Mesenchymal stem cell (in vitro differentiated cells and primary cell): ENCODE results near the gene GNA14.

Experiments used
- DNase-seq: peaks from one replicate; pipeline ENCODE4 v3.0.0-alpha.2; 2013
- H2AFZ ChIP-seq: one replicate; pipeline ENCODE4 v1.6.1; 2013; ENCODE audit warnings: low read depth, mild to moderate bottlenecking, control low read depth, inconsistent platforms, low read length, moderate library complexity
- H2AK5ac ChIP-seq: 2 replicates; pipeline ENCODE4 v1.6.1; 2013; ENCODE audit warnings: low read length, moderate library complexity, mild to moderate bottlenecking, inconsistent platforms; ENCODE audit not compliant: severe bottlenecking
- H2BK120ac ChIP-seq: one replicate; pipeline ENCODE4 v1.6.1; 2013; ENCODE audit warnings: low read depth, mild to moderate bottlenecking, inconsistent platforms, low read length, moderate library complexity
- H2BK12ac ChIP-seq, 2 experiments: one replicate each; pipeline ENCODE4 v1.6.1; 2013; ENCODE audit warnings: inconsistent platforms in 2 of 2, low read length in 2 of 2, mild to moderate bottlenecking in 2 of 2, moderate library complexity in 2 of 2, control low read depth in 1 of 2
- H2BK15ac ChIP-seq: one replicate; pipeline ENCODE4 v1.6.1; 2013; ENCODE audit warnings: mild to moderate bottlenecking, low read depth, inconsistent platforms; ENCODE audit not compliant: poor library complexity, severe bottlenecking
- H2BK5ac ChIP-seq: 2 replicates; pipeline ENCODE4 v1.6.1; 2013; ENCODE audit warnings: low read depth, mild to moderate bottlenecking, low read length, control low read depth, inconsistent platforms; ENCODE audit not compliant: poor library complexity, severe bottlenecking
- H3K14ac ChIP-seq, 2 experiments: one replicate each; pipeline ENCODE4 v1.6.1; 2013; ENCODE audit warnings: inconsistent platforms in 2 of 2, low read length in 2 of 2, control low read depth in 1 of 2, mild to moderate bottlenecking in 1 of 2, moderate library complexity in 1 of 2
- H3K18ac ChIP-seq, 2 experiments: one replicate each; pipeline ENCODE4 v1.6.1; 2013; ENCODE audit warnings: inconsistent platforms in 2 of 2, low read length in 2 of 2, control low read depth in 1 of 2, low read depth in 1 of 2, mild to moderate bottlenecking in 1 of 2
- H3K23ac ChIP-seq, 2 experiments: one replicate each; pipeline ENCODE4 v1.6.1; 2013; ENCODE audit warnings: inconsistent platforms in 2 of 2, low read length in 2 of 2, mild to moderate bottlenecking in 2 of 2, moderate library complexity in 2 of 2, control low read depth in 1 of 2
- H3K27ac ChIP-seq: 2 replicates; pipeline ENCODE4 v1.5.1; 2013; ENCODE audit warnings: mild to moderate bottlenecking, moderate library complexity, low read length, control low read depth, inconsistent platforms; ENCODE audit not compliant: poor library complexity, severe bottlenecking
- H3K27me3 ChIP-seq, 2 experiments: 2 replicates each; pipeline versions ENCODE4 v1.6.1 to v1.7.0; 2013; ENCODE audit warnings: low read length in 2 of 2, mild to moderate bottlenecking in 2 of 2, moderate library complexity in 2 of 2, control low read depth in 1 of 2, inconsistent platforms in 1 of 2; ENCODE audit not compliant: control insufficient read depth in 1 of 2, insufficient read depth in 1 of 2
- H3K36me3 ChIP-seq, 2 experiments: 2 replicates each; pipeline versions ENCODE4 v1.6.1 to v1.7.0; 2013; ENCODE audit warnings: low read length in 2 of 2, control low read depth in 1 of 2, inconsistent platforms in 1 of 2, low read depth in 1 of 2, mild to moderate bottlenecking in 1 of 2; ENCODE audit not compliant: insufficient read depth in 2 of 2, control insufficient read depth in 1 of 2
- H3K4ac ChIP-seq, 2 experiments: one replicate each; pipeline ENCODE4 v1.6.1; 2013; ENCODE audit warnings: inconsistent platforms in 2 of 2, low read length in 2 of 2, mild to moderate bottlenecking in 2 of 2, moderate library complexity in 2 of 2, control low read depth in 1 of 2, low read depth in 1 of 2
- H3K4me1 ChIP-seq: 2 replicates; pipeline ENCODE4 v1.6.1; 2013; ENCODE audit warnings: low read depth, low read length, control low read depth; ENCODE audit not compliant: control insufficient read depth, insufficient read depth
- H3K4me2 ChIP-seq: 2 replicates; pipeline ENCODE4 v1.6.1; 2013; ENCODE audit warnings: low read length, mild to moderate bottlenecking, inconsistent platforms; ENCODE audit not compliant: poor library complexity, severe bottlenecking
- H3K4me3 ChIP-seq, 2 experiments: 2 replicates each; pipeline versions ENCODE4 v1.5.1 to v1.7.0; 2013; ENCODE audit warnings: low read length in 2 of 2, mild to moderate bottlenecking in 2 of 2, control low read depth in 1 of 2, low read depth in 1 of 2; ENCODE audit not compliant: insufficient read depth in 1 of 2
- H3K79me1 ChIP-seq: replicated peaks from 2 replicates; pipeline ENCODE4 v1.6.1; 2013; ENCODE audit warnings: mild to moderate bottlenecking, control low read depth, low read length, inconsistent platforms; ENCODE audit not compliant: poor library complexity, severe bottlenecking
- H3K9ac ChIP-seq: 2 replicates; pipeline ENCODE4 v1.7.0; 2013; ENCODE audit warnings: mild to moderate bottlenecking, low read length, moderate library complexity
- H3K9me3 ChIP-seq: 2 replicates; pipeline ENCODE4 v1.7.0; 2013; ENCODE audit warnings: mild to moderate bottlenecking, low read length; ENCODE audit not compliant: control insufficient read depth
- H4K8ac ChIP-seq: one replicate; pipeline ENCODE4 v1.6.1; 2013; ENCODE audit warnings: inconsistent platforms, mild to moderate bottlenecking, low read length, moderate library complexity
- H4K91ac ChIP-seq: one replicate; pipeline ENCODE4 v1.6.1; 2013; ENCODE audit warnings: mild to moderate bottlenecking, low read length, inconsistent platforms
- WGBS: methylation state at CpG from one replicate; pipeline ENCODE4 v1.1.7; 2013; ENCODE audit warnings: mixed read lengths; 5-methylcytosine and 5-hydroxymethylcytosine counted together

The GNA14 gene

GRCh38 chr9:77588271-77588937, 59.7 kb downstream of the GNA14 start:
- DNase-seq, result peak; percentile 85
- Histone ChIP-seq H3K27me3 (no peaks in the 10 kb centered on the region), H2BK15ac (no peak overlapping the region), H3K4me3 (peak overlapping the region in 1 of 2 experiments; percentile 55), H3K4ac (no peak overlapping the region), H3K79me1 (no peaks in the 10 kb centered on the region), H2AFZ (no peak overlapping the region), H2BK120ac (peak overlapping the region; percentile 54), H3K14ac (no peak overlapping the region), H3K27ac (peak overlapping the region; percentile 43), H3K4me1 (no peaks in the 10 kb centered on the region), H3K4me2 (no peak overlapping the region), H4K8ac (no peak overlapping the region), H2BK12ac (peak overlapping the region; percentile 39 to 41), H2BK5ac (no peak overlapping the region), H3K18ac (peak overlapping the region in 1 of 2 experiments; percentile 35), H2AK5ac (no peak overlapping the region), H3K36me3 (no peaks in the 10 kb centered on the region), H4K91ac (no peak overlapping the region), H3K9me3 (no peaks in the 10 kb centered on the region), H3K9ac (peak overlapping the region; percentile 70), H3K23ac (no peak overlapping the region)
- WGBS, result 8% methylated on average over 2 of the region's 2 CpGs

GRCh38 chr9:77587851-77588250, 60.3 kb downstream of the GNA14 start:
- Histone ChIP-seq H4K8ac (no peak overlapping the region), H3K23ac (no peak overlapping the region), H3K18ac (no peak overlapping the region), H3K9me3 (no peaks in the 10 kb centered on the region), H3K36me3 (no peaks in the 10 kb centered on the region), H2AK5ac (no peak overlapping the region), H4K91ac (no peak overlapping the region), H2AFZ (no peak overlapping the region), H3K14ac (no peak overlapping the region), H3K4me3 (peak overlapping the region in 1 of 2 experiments; percentile 55), H2BK5ac (no peak overlapping the region), H2BK12ac (peak overlapping the region; percentile 41 to 51), H3K27me3 (peaks cover 0 to 3% of the 10 kb centered on the region in 2 experiments), H3K79me1 (no peaks in the 10 kb centered on the region), H3K9ac (peak overlapping the region; percentile 70), H3K4me2 (no peak overlapping the region), H3K27ac (peak overlapping the region; percentile 21), H3K4me1 (no peaks in the 10 kb centered on the region), H2BK120ac (peak overlapping the region; percentile 54), H2BK15ac (no peak overlapping the region), H3K4ac (no peak overlapping the region)
- WGBS, result 63% methylated on average over 2 of the region's 2 CpGs
- DNase-seq, result no peak

GRCh38 chr9:77587042-77587441, 61.1 kb downstream of the GNA14 start:
- H2BK12ac ChIP-seq, result no peak overlapping the region
- H2BK120ac ChIP-seq, result no peak overlapping the region
- H3K9me3 ChIP-seq, result no peaks in the 10 kb centered on the region
- H2AFZ ChIP-seq, result no peak overlapping the region
- peaks cover 0 to 10% of the 10 kb centered on the region in 2 experiments for H3K27me3 ChIP-seq
- H3K36me3 ChIP-seq, result no peaks in the 10 kb centered on the region
- no peak overlapping the region for H3K9ac ChIP-seq
- no peak overlapping the region for H4K91ac ChIP-seq
- H3K14ac ChIP-seq, result no peak overlapping the region
- no peak overlapping the region for H3K18ac ChIP-seq
- H3K4me2 ChIP-seq, result no peak overlapping the region
- H3K79me1 ChIP-seq, result no peaks in the 10 kb centered on the region
- no peak for DNase-seq
- H3K4ac ChIP-seq, result no peak overlapping the region
- no peak overlapping the region for H3K27ac ChIP-seq
- no peak overlapping the region for H3K4me3 ChIP-seq
- H2AK5ac ChIP-seq, result no peak overlapping the region
- H3K4me1 ChIP-seq, result no peaks in the 10 kb centered on the region
- no peak overlapping the region for H3K23ac ChIP-seq
- no peak overlapping the region for H2BK15ac ChIP-seq
- no peak overlapping the region for H4K8ac ChIP-seq
- H2BK5ac ChIP-seq, result no peak overlapping the region

- no peak overlapping the region for H2BK120ac ChIP-seq
- no peak overlapping the region for H3K27ac ChIP-seq
- H3K9ac ChIP-seq, result no peak overlapping the region
- H3K36me3 ChIP-seq, result no peaks in the 10 kb centered on the region
- H3K27me3 ChIP-seq, result peaks cover 0 to 10% of the 10 kb centered on the region in 2 experiments
- H3K79me1 ChIP-seq, result no peaks in the 10 kb centered on the region
- H3K4me3 ChIP-seq, result peak overlapping the region in 1 of 2 experiments; percentile 10
- H3K4me1 ChIP-seq, result no peaks in the 10 kb centered on the region
- no peak overlapping the region for H4K91ac ChIP-seq
- no peak for DNase-seq
- no peak overlapping the region for H4K8ac ChIP-seq
- peak overlapping the region in 1 of 2 experiments; percentile 7 for H3K18ac ChIP-seq
- H2AK5ac ChIP-seq, result no peak overlapping the region
- H2BK15ac ChIP-seq, result no peak overlapping the region
- no peak overlapping the region for H2AFZ ChIP-seq
- no peak overlapping the region for H3K23ac ChIP-seq
- no peak overlapping the region for H2BK5ac ChIP-seq
- no peaks in the 10 kb centered on the region for H3K9me3 ChIP-seq
- H3K4me2 ChIP-seq, result no peak overlapping the region
- 97% methylated on average over 11 of the region's 12 CpGs for WGBS
- H3K4ac ChIP-seq, result peak overlapping the region in 1 of 2 experiments; percentile 9
- no peak overlapping the region for H3K14ac ChIP-seq
- peak overlapping the region in 1 of 2 experiments; percentile 17 for H2BK12ac ChIP-seq
These were observed 61.5 kb downstream of the GNA14 start for GRCh38 chr9:77586591-77586990.
